Upper lobe of right lung (tissue), 1 donor: Measurements from ENCODE around the gene OR10A7. TPM values are rescaled to one million over a fixed set of nuclear protein-coding genes. Genes with fewer than 3 reads are reported as not detected.

Source experiments
- ATAC-seq: fragments of 200-7000 bp; cut with Tn5 transposase; one replicate; pipeline ENCODE4 v1.9.1; 2020; ENCODE audit warnings: mild to moderate bottlenecking, moderate library complexity
- DNase-seq: peaks from one replicate; pipeline ENCODE4 v3.0.0-alpha.2; 2020
- H3K27ac ChIP-seq: fragments of 200-600 bp; one replicate; pipeline ENCODE4 v1.8.0; 2022
- H3K27me3 ChIP-seq: fragments of 200-600 bp; one replicate; pipeline ENCODE4 v1.8.0; 2022; ENCODE audit warnings: mild to moderate bottlenecking
- H3K36me3 ChIP-seq: fragments of 200-600 bp; one replicate; pipeline ENCODE4 v1.8.0; 2022
- H3K4me1 ChIP-seq: fragments of 200-600 bp; one replicate; pipeline ENCODE4 v1.8.0; 2022
- H3K4me3 ChIP-seq: fragments of 200-600 bp; one replicate; pipeline ENCODE4 v1.8.0; 2022; ENCODE audit warnings: mild to moderate bottlenecking
- H3K9me3 ChIP-seq: fragments of 200-600 bp; one replicate; pipeline ENCODE4 v1.8.0; 2022
- CTCF ChIP-seq: fragments of 200-600 bp; IDR thresholded peaks from one replicate; pipeline ENCODE4 v1.8.0; 2022; ENCODE audit warnings: antibody characterized with exemption
- intact Hi-C: fragments of 100-400 bp; cut with DNase I; formaldehyde crosslinking; loops from one replicate; pipeline ENCODE4 v1.11.0; 2022
- total RNA-seq: library from RNA; stranded (reverse); fragmentation: NEBNext Ultra II Directional; extraction: Animal tissue kit (Norgen Biotek cat#: 25700); gene quantifications from one replicate; pipeline ENCODE4 v1.2.1, GENCODE V29; 2021
- donor health status: DM: no; HTN: yes; CAD: no; lungs with severe emphysema.

OR10A7 gene
- total RNA-seq, 1 donor from 2014 or later, result not detected

DNA sequence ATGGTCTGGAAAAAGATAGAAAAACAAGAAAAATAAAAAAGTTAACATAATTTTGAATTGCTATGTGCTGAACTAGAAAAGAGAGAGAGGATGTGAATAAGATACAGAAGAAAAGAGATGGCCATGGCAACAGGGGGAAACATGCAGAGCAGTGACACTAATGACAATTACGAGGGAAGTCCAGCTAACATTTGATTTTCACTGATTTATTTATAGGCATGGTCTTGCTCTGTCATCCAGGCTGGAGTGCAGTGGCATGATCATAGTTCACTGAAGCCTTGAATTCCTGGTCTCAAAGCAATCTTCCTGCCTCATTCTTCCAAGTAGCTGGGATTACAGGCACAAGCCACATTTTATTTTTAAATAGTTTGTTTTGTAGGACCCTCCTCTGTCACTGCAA is 25.3 kb downstream of the OR10A7 start:
- Histone ChIP-seq H3K4me3 (no peak overlapping the region), H3K27me3 (no peaks in the 10 kb centered on the region), H3K4me1 (no peaks in the 10 kb centered on the region), H3K36me3 (no peaks in the 10 kb centered on the region), H3K27ac (no peak overlapping the region), H3K9me3 (no peaks in the 10 kb centered on the region)
- intact Hi-C loops, result no loop called here
- DNase-seq, result no peak
- no peak for ATAC-seq
- TF ChIP-seq CTCF, result no peak

- Histone ChIP-seq H3K36me3 (no peaks in the 10 kb centered on the region), H3K9me3 (no peaks in the 10 kb centered on the region), H3K4me1 (no peaks in the 10 kb centered on the region), H3K4me3 (no peak overlapping the region), H3K27me3 (no peaks in the 10 kb centered on the region), H3K27ac (no peak overlapping the region)
- intact Hi-C loops, result no loop called here
- no peak for DNase-seq
- no peak for TF ChIP-seq CTCF
- ATAC-seq, result peak; percentile 10
Measured at GRCh38 chr12:55250944-55251343, 30.1 kb downstream of the OR10A7 start.

DNA sequence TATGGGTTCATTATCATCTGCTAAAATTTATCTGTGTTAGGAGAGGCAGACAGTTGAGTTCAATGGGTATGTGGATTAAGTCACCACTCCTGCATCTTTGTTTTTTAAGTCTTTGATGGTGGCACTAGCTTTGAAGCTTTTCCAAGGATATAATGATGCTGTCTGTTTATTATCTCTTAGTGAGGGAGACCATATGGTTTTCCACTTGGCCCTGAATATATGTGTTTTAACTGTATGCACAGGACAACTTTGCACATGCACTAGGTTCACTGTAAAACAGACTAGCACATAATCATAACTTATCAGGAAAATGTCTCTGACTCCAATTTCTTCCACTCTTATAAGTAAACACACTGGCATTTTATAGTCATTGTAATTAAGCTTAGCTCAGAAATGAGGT is 32.5 kb downstream of the OR10A7 start:
- H3K4me3 ChIP-seq, result no peak overlapping the region
- no peak for DNase-seq
- H3K9me3 ChIP-seq, result no peaks in the 10 kb centered on the region
- H3K4me1 ChIP-seq, result no peaks in the 10 kb centered on the region
- TF ChIP-seq CTCF, result no peak
- ATAC-seq, result no peak
- intact Hi-C loops, result no loop called here
- H3K27ac ChIP-seq, result no peak overlapping the region
- no peaks in the 10 kb centered on the region for H3K27me3 ChIP-seq
- H3K36me3 ChIP-seq, result no peaks in the 10 kb centered on the region

- H3K9me3 ChIP-seq, result no peaks in the 10 kb centered on the region
- H3K27me3 ChIP-seq, result no peaks in the 10 kb centered on the region
- H3K4me3 ChIP-seq, result no peak overlapping the region
- no peak overlapping the region for H3K27ac ChIP-seq
- H3K36me3 ChIP-seq, result no peaks in the 10 kb centered on the region
- TF ChIP-seq CTCF, result no peak
- no peaks in the 10 kb centered on the region for H3K4me1 ChIP-seq
- no peak for ATAC-seq
- DNase-seq, result no peak
- intact Hi-C loops, result no loop called here
Measured at GRCh38 chr12:55256831-55257230, 36.0 kb downstream of the OR10A7 start.

DNA sequence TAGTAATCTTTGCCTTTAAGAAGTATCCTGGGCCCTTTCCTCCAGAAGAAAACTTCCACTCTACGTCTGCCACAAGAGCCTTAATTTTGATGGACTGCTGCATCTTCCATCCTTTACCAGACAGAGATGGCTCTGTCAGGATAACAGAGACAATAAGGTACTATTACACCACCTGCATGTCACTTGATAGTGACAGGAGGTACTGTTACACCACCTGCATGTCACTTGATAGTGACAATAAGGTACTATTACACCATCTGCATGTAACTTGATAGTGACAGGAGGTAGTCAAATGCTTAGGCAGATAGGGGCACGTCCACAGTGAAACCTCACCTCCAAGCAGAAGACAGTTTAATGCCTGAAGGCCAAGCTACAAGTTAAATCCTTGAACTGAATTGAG is 37.5 kb downstream of the OR10A7 start:
- Histone ChIP-seq H3K4me1 (no peaks in the 10 kb centered on the region), H3K36me3 (no peaks in the 10 kb centered on the region), H3K9me3 (no peaks in the 10 kb centered on the region), H3K4me3 (no peak overlapping the region), H3K27me3 (no peaks in the 10 kb centered on the region), H3K27ac (no peak overlapping the region)
- intact Hi-C loops, result no loop called here
- ATAC-seq (no peak), DNase-seq (no peak)
- no peak for TF ChIP-seq CTCF

Other genes with a start within 250 kb of the OR10A7 start
- 6.7 TPM for gene TESPA1, start 236.3 kb upstream of the OR10A7 start, total RNA-seq
- gene NEUROD4, start 201.1 kb upstream of the OR10A7 start, total RNA-seq, result not detected
- gene OR9K2, start 94.6 kb upstream of the OR10A7 start, total RNA-seq, result not detected
- not detected for gene OR6C74, start 23.6 kb downstream of the OR10A7 start, total RNA-seq
- not detected for gene OR6C6, start 75.5 kb downstream of the OR10A7 start, total RNA-seq
- gene OR6C1, start 93.3 kb downstream of the OR10A7 start, total RNA-seq, result not detected
- gene OR6C3, start 109.7 kb downstream of the OR10A7 start, total RNA-seq, result not detected
- not detected for gene OR6C75, start 141.9 kb downstream of the OR10A7 start, total RNA-seq
- gene OR6C65, start 179.5 kb downstream of the OR10A7 start, total RNA-seq, result not detected
- not detected for gene OR6C76, start 205.2 kb downstream of the OR10A7 start, total RNA-seq
- not detected for gene OR6C2, start 223.1 kb downstream of the OR10A7 start, total RNA-seq
- gene OR6C70, start 249.1 kb downstream of the OR10A7 start, total RNA-seq, result not detected